ENCODE measurements around the gene MED31. TPM values are rescaled to one million over a fixed set of nuclear protein-coding genes. Genes with fewer than 3 reads are reported as not detected.

MED31 gene
- total RNA-seq, 1 experiment from 2014 or later, result 18.8 TPM

GRCh38 chr17:6683081-6683684 lies 31.8 kb upstream of the MED31 start:
- H3K4me3 ChIP-seq (ENCODE audit: low read length), result no peak overlapping the region
- TF ChIP-seq EZH2phosphoT487 (IDR thresholded peaks at IDR 0.05; ENCODE audit: borderline replicate concordance, low read length), result no peak
- TF ChIP-seq, protein P1, sequence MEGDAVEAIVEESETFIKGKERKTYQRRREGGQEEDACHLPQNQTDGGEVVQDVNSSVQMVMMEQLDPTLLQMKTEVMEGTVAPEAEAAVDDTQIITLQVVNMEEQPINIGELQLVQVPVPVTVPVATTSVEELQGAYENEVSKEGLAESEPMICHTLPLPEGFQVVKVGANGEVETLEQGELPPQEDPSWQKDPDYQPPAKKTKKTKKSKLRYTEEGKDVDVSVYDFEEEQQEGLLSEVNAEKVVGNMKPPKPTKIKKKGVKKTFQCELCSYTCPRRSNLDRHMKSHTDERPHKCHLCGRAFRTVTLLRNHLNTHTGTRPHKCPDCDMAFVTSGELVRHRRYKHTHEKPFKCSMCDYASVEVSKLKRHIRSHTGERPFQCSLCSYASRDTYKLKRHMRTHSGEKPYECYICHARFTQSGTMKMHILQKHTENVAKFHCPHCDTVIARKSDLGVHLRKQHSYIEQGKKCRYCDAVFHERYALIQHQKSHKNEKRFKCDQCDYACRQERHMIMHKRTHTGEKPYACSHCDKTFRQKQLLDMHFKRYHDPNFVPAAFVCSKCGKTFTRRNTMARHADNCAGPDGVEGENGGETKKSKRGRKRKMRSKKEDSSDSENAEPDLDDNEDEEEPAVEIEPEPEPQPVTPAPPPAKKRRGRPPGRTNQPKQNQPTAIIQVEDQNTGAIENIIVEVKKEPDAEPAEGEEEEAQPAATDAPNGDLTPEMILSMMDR (conservative IDR thresholded peaks at IDR 0.05; ENCODE audit: low read depth, low read length), result no peak
- TF ChIP-seq EZH2 (IDR thresholded peaks at IDR 0.05; ENCODE audit: low read length, unreplicated experiment), result no peak
- H3K4me2 ChIP-seq (ENCODE audit: low read length), result no peak overlapping the region
- no peak overlapping the region for H2AFZ ChIP-seq (ENCODE audit: low read length)
- CTCF ChIA-PET, result no interaction called here
- H3K36me3 ChIP-seq (ENCODE audit: low read depth, low read length), result no peaks in the 10 kb centered on the region
- no peaks in the 10 kb centered on the region for H3K27me3 ChIP-seq (ENCODE audit: low read length)
- no peak for DNase-seq
- no peaks in the 10 kb centered on the region for H3K9me2 ChIP-seq (replicated peaks; ENCODE audit: low read length)
- H4K20me1 ChIP-seq (ENCODE audit: low read length), result no peaks in the 10 kb centered on the region
- H3K79me2 ChIP-seq (ENCODE audit: low read length), result no peaks in the 10 kb centered on the region
- no peak overlapping the region for H3K9ac ChIP-seq (ENCODE audit: low read length)
- ATAC-seq, result no peak
- H3K4me1 ChIP-seq (ENCODE audit: insufficient read depth, low read length), result peaks cover 18% of the 10 kb centered on the region
- H3K27ac ChIP-seq (ENCODE audit: low read length), result no peak overlapping the region
- POLR2A ChIA-PET (ENCODE audit: unreplicated experiment), result no interaction called here
- no peaks in the 10 kb centered on the region for H3F3A ChIP-seq (ENCODE audit: low read length, unreplicated experiment)
- intact Hi-C loops (cut with micrococcal nuclease), result no loop called here
- BruUV-seq (replicated peaks), result no TSS peak
- no peaks in the 10 kb centered on the region for H3K9me3 ChIP-seq (ENCODE audit: low read length)

DNA sequence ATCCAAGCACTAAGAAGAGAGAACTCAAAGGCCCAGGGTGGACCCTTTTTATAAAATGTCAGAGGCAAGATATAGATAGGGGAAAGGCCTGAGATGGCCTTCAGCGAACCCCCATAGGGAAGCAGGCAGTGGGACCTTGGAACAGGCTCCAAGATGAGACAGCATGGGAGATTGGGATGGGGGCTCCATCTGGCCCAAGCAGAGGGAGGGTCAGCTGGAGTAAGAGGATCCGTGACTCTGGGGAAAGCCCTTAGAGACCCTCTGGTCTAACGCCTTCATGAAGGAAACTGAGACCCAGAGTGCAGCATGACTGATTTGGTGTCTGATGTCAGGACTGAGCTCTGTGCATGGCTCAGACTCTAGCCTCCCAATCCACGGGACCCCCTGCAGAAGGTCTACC lies 30.9 kb upstream of the MED31 start:
- no peaks in the 10 kb centered on the region for H3K9me2 ChIP-seq (replicated peaks; ENCODE audit: low read length)
- DNase-seq (no peak), ATAC-seq (no peak)
- ChIA-PET CTCF (no interaction called here), POLR2A (ENCODE audit: unreplicated experiment) (no interaction called here)
- intact Hi-C loops (cut with micrococcal nuclease), result no loop called here
- H3K27me3 ChIP-seq (ENCODE audit: low read length), result no peaks in the 10 kb centered on the region
- H3K36me3 ChIP-seq (ENCODE audit: low read depth, low read length), result no peaks in the 10 kb centered on the region
- no peak overlapping the region for H3K4me2 ChIP-seq (ENCODE audit: low read length)
- no peak overlapping the region for H2AFZ ChIP-seq (ENCODE audit: low read length)
- peaks cover 19% of the 10 kb centered on the region for H3K4me1 ChIP-seq (ENCODE audit: insufficient read depth, low read length)
- H3F3A ChIP-seq (ENCODE audit: low read length, unreplicated experiment), result no peaks in the 10 kb centered on the region
- H4K20me1 ChIP-seq (ENCODE audit: low read length), result no peaks in the 10 kb centered on the region
- BruUV-seq (replicated peaks), result no TSS peak
- TF ChIP-seq EZH2phosphoT487 (IDR thresholded peaks at IDR 0.05; ENCODE audit: borderline replicate concordance, low read length), result no peak
- no peak for TF ChIP-seq EZH2 (IDR thresholded peaks at IDR 0.05; ENCODE audit: low read length, unreplicated experiment)
- no peaks in the 10 kb centered on the region for H3K9me3 ChIP-seq (ENCODE audit: low read length)
- no peaks in the 10 kb centered on the region for H3K79me2 ChIP-seq (ENCODE audit: low read length)
- H3K9ac ChIP-seq (ENCODE audit: low read length), result no peak overlapping the region
- H3K4me3 ChIP-seq (ENCODE audit: low read length), result no peak overlapping the region
- no peak overlapping the region for H3K27ac ChIP-seq (ENCODE audit: low read length)

DNA sequence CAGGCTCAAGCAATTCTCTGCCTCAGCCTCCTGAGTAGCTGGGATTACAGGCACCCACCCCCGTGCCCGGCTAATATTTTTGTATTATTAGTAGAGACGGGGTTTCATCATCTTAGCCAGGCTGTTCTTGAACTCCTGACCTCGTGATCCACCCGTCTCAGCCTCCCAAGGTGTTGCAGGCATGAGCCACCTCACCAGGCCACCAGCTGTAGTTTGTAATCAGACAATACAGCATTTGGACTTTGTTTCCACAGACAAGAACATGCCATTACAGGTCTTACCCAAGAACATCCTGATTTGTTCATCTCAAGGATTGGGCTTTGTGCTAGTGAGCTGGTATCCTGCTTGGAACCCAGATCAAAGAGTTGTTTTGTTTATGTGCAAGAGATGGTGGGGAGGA lies 30.3 kb upstream of the MED31 start:
- intact Hi-C loops (cut with micrococcal nuclease), result no loop called here
- ATAC-seq (no peak), DNase-seq (no peak)
- no TSS peak for BruUV-seq (replicated peaks)
- TF ChIP-seq, protein P1 (conservative IDR thresholded peaks at IDR 0.05; ENCODE audit: low read depth, low read length), result no peak
- no peak for TF ChIP-seq EZH2 (IDR thresholded peaks at IDR 0.05; ENCODE audit: low read length, unreplicated experiment)
- TF ChIP-seq EZH2phosphoT487 (IDR thresholded peaks at IDR 0.05; ENCODE audit: borderline replicate concordance, low read length), result no peak
- Histone ChIP-seq H3K27ac (ENCODE audit: low read length) (no peak overlapping the region), H3K4me1 (ENCODE audit: insufficient read depth, low read length) (peaks cover 19% of the 10 kb centered on the region), H2AFZ (ENCODE audit: low read length) (no peak overlapping the region), H3K79me2 (ENCODE audit: low read length) (no peaks in the 10 kb centered on the region), H3K27me3 (ENCODE audit: low read length) (no peaks in the 10 kb centered on the region), H3K9ac (ENCODE audit: low read length) (no peak overlapping the region), H3K4me2 (ENCODE audit: low read length) (no peak overlapping the region), H3F3A (ENCODE audit: low read length, unreplicated experiment) (no peaks in the 10 kb centered on the region), H3K36me3 (ENCODE audit: low read depth, low read length) (no peaks in the 10 kb centered on the region), H4K20me1 (ENCODE audit: low read length) (no peaks in the 10 kb centered on the region), H3K9me2 (replicated peaks; ENCODE audit: low read length) (no peaks in the 10 kb centered on the region), H3K9me3 (ENCODE audit: low read length) (no peaks in the 10 kb centered on the region), H3K4me3 (ENCODE audit: low read length) (no peak overlapping the region)
- CTCF ChIA-PET, result no interaction called here
- POLR2A ChIA-PET (ENCODE audit: unreplicated experiment), result no interaction called here

Data from PC-3 (cell line).